OCI-LY3 (cell line): Measurements from ENCODE around the gene LIX1L.

Experiments used
- H2AFZ ChIP-seq: fragments of 200-600, 300-600 bp; shearing (Covaris generic); 2 replicates; pipeline ENCODE4 v1.6.0; 2014; ENCODE audit warnings: antibody characterized with exemption, low read depth, low read length
- H3K27ac ChIP-seq: fragments of 200-600, 300-600 bp; sonication (generic); 2 replicates; pipeline ENCODE4 v1.5.1; 2014; ENCODE audit warnings: mild to moderate bottlenecking, low read length, moderate library complexity, mixed read lengths
- H3K27me3 ChIP-seq: fragments of 200-600, 300-600 bp; sonication (generic); 2 replicates; pipeline ENCODE4 v1.6.1; 2014; ENCODE audit warnings: low read depth, low read length, mixed read lengths
- H3K36me3 ChIP-seq: fragments of 200-600, 300-600 bp; sonication (generic); replicated peaks from 2 replicates; pipeline ENCODE3; 2014; ENCODE audit warnings: low read depth, low read length, mixed read lengths
- H3K4me1 ChIP-seq: fragments of 300-600, 200-600 bp; sonication (generic); 2 replicates; pipeline ENCODE4 v1.6.1; 2014; ENCODE audit warnings: low read length, mixed read lengths
- H3K4me2 ChIP-seq: fragments of 200-600, 300-600 bp; sonication (generic); 2 replicates; pipeline ENCODE4 v1.6.1; 2014; ENCODE audit warnings: low read length, mixed read lengths
- H3K4me3 ChIP-seq: fragments of 300-600, 200-600 bp; sonication (generic); 2 replicates; pipeline ENCODE4 v1.5.1; 2014; ENCODE audit warnings: antibody characterized with exemption, mild to moderate bottlenecking, low read length, moderate library complexity
- H3K79me2 ChIP-seq: fragments of 300-600, 200-600 bp; shearing (Covaris generic); 2 replicates; pipeline ENCODE4 v1.6.1; 2014; ENCODE audit warnings: mild to moderate bottlenecking, low read length, mixed read lengths
- H3K9ac ChIP-seq: fragments of 300-600, 200-600 bp; shearing (Covaris generic); 2 replicates; pipeline ENCODE4 v1.6.0; 2014; ENCODE audit warnings: mild to moderate bottlenecking, low read length, moderate library complexity
- H3K9me3 ChIP-seq: fragments of 200-600, 300-600 bp; shearing (Covaris generic); 2 replicates; pipeline ENCODE4 v1.6.1; 2014; ENCODE audit warnings: low read length, mixed read lengths; ENCODE audit not compliant: insufficient read depth
- H4K20me1 ChIP-seq: fragments of 200-600, 300-600 bp; sonication (generic); 2 replicates; pipeline ENCODE4 v1.6.1; 2016; ENCODE audit warnings: low read length, mixed read lengths; ENCODE audit not compliant: insufficient read depth
- EZH2phosphoT487 ChIP-seq: fragments of 200-600 bp; shearing (Covaris generic); IDR thresholded peaks from 2 replicates; pipeline ENCODE4 v1.6.1; 2018; ENCODE audit warnings: antibody characterized with exemption, mixed run types, low read depth
- TF ChIP-seq, protein P1 (sequence below): fragments of 200-600, 300-600 bp; sonication (generic); IDR thresholded peaks from 2 replicates; pipeline ENCODE4 v1.5.1; 2014; ENCODE audit warnings: antibody characterized with exemption, low read length, low read depth

Gene LIX1L

DNA sequence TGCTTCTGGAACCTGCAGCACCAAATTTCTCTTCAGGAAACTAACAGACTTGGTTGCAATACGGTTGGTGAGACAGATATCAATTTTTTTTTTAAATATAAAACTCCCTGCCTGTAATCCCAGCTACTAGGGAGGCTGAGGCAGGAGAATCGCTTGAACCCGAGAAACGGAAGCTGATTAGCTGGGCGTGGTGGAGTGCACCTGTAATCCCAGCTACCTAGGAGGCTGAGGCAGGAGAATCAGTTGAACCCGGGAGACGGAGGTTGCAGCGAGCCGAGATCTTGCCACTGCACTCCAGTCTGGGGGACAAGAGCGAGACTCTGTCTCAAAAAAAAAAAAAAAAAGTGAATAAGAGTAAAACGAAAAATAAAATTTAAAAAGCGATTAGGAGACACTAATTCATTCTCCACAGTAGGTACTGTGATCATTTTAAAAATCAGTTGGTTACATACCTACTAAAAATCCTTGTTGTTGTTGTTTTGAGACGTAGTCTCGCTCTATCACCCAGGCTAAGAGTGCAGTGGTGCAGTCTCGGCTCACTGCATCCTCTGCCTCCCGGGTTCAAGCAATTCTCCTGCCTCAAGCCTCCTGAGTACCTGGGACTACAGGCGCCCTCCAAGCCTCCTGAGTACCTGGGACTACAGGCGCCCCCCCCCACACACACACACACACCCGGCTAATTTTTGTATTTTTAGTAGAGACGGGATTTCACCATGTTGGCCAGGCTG is 29.7 kb downstream of the LIX1L start:
- Histone ChIP-seq H2AFZ (no peak overlapping the region), H3K9me3 (no peaks in the 10 kb centered on the region), H3K4me2 (peak overlapping the region; percentile 80), H4K20me1 (no peaks in the 10 kb centered on the region), H3K27ac (peak overlapping the region; percentile 88), H3K4me1 (peaks cover 34% of the 10 kb centered on the region), H3K9ac (peak overlapping the region; percentile 98), H3K79me2 (peaks cover 17% of the 10 kb centered on the region), H3K27me3 (no peaks in the 10 kb centered on the region), H3K4me3 (peak overlapping the region; percentile 90), H3K36me3 (peaks cover 20% of the 10 kb centered on the region)
- TF ChIP-seq EZH2phosphoT487: no peak
- TF ChIP-seq, protein P1, sequence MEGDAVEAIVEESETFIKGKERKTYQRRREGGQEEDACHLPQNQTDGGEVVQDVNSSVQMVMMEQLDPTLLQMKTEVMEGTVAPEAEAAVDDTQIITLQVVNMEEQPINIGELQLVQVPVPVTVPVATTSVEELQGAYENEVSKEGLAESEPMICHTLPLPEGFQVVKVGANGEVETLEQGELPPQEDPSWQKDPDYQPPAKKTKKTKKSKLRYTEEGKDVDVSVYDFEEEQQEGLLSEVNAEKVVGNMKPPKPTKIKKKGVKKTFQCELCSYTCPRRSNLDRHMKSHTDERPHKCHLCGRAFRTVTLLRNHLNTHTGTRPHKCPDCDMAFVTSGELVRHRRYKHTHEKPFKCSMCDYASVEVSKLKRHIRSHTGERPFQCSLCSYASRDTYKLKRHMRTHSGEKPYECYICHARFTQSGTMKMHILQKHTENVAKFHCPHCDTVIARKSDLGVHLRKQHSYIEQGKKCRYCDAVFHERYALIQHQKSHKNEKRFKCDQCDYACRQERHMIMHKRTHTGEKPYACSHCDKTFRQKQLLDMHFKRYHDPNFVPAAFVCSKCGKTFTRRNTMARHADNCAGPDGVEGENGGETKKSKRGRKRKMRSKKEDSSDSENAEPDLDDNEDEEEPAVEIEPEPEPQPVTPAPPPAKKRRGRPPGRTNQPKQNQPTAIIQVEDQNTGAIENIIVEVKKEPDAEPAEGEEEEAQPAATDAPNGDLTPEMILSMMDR: no peak

DNA sequence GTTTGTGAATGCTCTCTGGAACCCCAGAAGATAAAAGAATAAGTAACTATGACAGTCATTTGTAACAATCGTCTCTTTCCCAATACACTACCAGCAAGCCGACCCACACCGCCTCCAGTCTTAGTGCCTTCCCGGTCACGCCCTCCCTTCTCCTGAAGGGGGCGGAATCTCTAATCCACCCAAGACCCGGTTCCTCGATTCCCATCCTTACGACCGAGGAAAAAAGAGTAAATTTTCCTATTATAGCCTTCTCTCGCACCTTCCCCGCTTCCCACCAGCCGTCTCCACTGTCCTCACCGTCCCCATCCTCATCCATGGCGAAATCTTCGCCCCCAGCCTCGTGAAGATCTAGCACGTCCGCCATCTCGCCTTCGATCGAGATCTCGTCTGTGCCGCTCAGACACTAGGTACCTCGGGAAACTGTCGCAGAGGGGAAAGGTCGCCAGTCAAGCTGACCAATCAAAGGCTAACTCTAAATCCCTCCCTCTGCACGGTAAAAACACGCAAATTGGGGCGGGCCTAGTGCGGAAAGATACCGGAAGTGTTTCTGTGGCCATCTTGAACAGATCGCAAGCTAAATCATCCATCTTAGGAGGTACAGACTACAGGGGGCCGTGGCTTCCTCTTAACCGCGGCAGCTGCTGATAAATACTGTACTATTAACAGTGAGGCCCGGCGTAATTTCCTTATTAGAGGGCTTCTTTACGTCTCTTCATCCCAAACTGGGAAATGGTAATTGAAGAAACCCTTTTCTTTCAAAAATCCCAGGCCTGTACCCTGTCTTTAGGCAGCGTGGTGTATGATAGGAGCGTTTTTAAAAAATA is 30.5 kb downstream of the LIX1L start, which contains the start of gene RBM8A:
RBM8A (minus strand) TSS at position 422 of the 824 bp plus-strand sequence; CDS start at position 364, 58 bp downstream.
- H3K36me3 ChIP-seq: peaks cover 22% of the 10 kb centered on the region
- H3K9ac ChIP-seq: peak within 1 kb of the TSS; percentile 98
- no peak within 1 kb of the TSS for H2AFZ ChIP-seq
- peak within 1 kb of the TSS; percentile 92 for H3K4me2 ChIP-seq
- H3K4me3 ChIP-seq: peak within 1 kb of the TSS; percentile 90
- H4K20me1 ChIP-seq: no peaks in the 10 kb centered on the region
- H3K27me3 ChIP-seq: no peaks in the 10 kb centered on the region
- no peaks in the 10 kb centered on the region for H3K9me3 ChIP-seq
- no peak for TF ChIP-seq EZH2phosphoT487
- TF ChIP-seq, protein P1: peak; percentile 62
- H3K27ac ChIP-seq: peak within 1 kb of the TSS; percentile 88
- H3K4me1 ChIP-seq: peaks cover 27% of the 10 kb centered on the region
- H3K79me2 ChIP-seq: peaks cover 17% of the 10 kb centered on the region

DNA sequence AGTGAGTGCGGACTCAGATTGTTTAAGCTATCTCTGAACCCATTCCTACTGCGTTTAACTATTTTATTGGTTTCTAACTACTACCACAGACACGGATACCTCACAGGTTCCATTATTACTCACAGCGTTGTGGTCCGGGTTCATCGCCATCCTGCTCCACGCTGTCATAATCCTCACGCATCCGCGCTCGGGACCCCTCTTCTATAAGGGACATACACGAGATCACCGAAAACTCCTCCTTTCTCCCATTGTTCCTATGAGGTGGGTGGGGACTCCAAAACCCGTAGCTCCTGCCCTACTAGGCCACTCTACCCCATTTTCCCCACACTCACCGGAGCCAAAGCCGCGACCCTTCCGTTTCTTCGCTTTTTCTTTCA is 31.1 kb downstream of the LIX1L start:
- H3K36me3 ChIP-seq: peaks cover 22% of the 10 kb centered on the region
- H2AFZ ChIP-seq: no peak overlapping the region

More for the DNA sequence above, 31.1 kb downstream of the LIX1L start:
- H3K4me3 ChIP-seq: peak overlapping the region; percentile 90
- H3K9ac ChIP-seq: peak overlapping the region; percentile 98
- no peaks in the 10 kb centered on the region for H3K9me3 ChIP-seq
- H3K27me3 ChIP-seq: no peaks in the 10 kb centered on the region
- H3K4me1 ChIP-seq: peaks cover 21% of the 10 kb centered on the region
- no peak for TF ChIP-seq EZH2phosphoT487
- TF ChIP-seq, protein P1: no peak
- no peaks in the 10 kb centered on the region for H4K20me1 ChIP-seq
- H3K79me2 ChIP-seq: peaks cover 17% of the 10 kb centered on the region
- H3K27ac ChIP-seq: peak overlapping the region; percentile 88
- H3K4me2 ChIP-seq: peak overlapping the region; percentile 92
